Non-pigmented ciliary epithelial cell (primary cell): ENCODE results near the gene ILKAP.

Experiments used
- DNase-seq: peaks from one replicate; pipeline ENCODE4 v3.0.0-alpha.2; 2010; ENCODE audit warnings: low read depth

ILKAP gene

DNA sequence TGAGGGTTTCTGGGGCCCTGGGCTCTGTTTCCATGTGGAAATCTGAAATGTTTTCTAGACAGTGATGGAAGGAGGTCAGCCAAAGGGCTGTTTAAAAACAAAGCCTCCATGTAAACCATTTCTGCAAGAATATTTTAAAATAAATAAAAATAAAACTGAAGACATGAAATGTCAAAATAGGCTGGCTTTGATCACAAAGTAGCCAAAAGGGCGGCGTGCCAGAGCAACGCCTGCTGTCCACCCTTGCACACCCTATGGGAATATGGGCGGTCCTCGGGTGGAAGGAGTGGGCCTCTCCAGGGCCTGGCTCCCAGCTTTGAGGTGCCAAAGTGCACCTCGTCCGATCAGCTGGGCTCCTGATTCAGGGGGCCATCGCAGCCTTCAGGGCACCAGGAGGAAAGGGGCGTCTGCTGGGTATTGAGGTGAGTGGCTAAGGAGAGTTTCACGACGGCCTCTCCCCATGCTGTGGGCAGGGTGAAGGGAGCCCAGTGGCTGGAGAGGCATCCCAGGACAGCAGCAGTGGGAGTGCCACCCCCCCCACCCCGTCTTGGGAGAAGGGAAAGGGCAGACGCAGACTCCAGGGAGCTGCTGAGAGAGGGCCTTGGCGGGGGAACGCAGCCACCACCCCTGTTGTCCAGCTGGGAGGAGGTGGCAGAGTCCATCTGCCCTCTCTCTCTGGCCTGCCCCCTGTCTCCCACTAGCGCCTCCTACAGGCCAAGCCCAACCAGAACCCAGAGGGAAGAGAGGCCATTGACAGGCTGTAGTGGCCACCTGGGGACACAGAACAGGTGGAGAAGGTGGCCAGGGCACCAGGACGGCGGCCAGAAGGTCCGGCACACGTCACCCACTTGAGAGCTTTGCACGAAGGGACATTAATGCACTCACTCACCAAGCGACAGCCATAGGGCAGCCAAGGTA is 50.5 kb downstream of the ILKAP start:
- no peak for DNase-seq

DNA sequence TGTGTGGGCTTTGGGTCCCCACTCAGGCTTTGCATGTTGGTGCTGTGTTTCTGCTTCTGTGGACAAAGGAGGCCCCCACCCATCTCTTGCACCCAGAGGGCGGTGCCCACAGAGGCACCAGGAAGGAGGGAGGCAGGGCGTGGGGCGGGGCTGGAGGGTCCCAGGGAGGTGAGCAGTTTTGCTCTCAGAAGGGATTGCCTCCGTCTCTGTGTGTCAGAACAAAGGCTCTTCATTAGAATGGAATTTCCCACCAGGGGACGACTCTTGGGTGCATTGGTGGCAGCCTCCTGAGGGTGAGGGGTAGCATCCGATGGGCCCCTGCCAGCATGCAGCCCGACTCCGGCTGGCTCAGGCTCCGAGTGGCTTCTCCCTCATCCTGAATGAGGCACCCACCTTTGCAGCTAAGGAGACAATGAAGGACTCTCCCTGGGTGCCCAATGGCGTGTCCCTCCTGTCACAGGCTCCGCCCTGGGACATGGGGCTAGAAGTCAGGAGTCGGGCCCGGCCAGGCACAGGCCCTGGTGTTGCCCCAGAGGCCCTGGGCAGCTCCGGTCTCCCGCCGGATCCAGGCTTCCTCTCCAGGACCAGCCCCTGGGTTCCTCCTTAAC is 51.8 kb downstream of the ILKAP start:
- no peak for DNase-seq

GRCh38 chr2:238151205-238151604 is 52.3 kb downstream of the ILKAP start:
- DNase-seq: no peak

DNA sequence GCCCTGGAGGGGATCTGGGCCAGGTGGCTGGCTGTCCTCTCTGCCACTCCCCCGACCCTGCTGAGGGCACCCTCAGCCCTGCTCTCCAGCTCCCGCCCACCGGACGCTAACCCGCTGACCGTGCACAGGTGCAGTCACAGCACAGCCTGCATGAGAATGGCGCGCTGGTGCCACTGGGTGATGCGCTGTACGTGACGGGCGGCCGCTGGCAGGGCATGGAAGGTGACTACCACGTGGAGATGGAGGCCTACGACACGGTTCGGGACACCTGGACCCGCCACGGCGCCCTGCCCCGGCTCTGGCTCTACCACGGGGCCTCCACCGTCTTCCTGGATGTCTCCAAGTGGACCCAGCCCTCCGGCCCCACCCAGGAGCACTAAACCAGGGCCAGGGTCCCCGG is 52.8 kb downstream of the ILKAP start:
- DNase-seq: no peak

DNA sequence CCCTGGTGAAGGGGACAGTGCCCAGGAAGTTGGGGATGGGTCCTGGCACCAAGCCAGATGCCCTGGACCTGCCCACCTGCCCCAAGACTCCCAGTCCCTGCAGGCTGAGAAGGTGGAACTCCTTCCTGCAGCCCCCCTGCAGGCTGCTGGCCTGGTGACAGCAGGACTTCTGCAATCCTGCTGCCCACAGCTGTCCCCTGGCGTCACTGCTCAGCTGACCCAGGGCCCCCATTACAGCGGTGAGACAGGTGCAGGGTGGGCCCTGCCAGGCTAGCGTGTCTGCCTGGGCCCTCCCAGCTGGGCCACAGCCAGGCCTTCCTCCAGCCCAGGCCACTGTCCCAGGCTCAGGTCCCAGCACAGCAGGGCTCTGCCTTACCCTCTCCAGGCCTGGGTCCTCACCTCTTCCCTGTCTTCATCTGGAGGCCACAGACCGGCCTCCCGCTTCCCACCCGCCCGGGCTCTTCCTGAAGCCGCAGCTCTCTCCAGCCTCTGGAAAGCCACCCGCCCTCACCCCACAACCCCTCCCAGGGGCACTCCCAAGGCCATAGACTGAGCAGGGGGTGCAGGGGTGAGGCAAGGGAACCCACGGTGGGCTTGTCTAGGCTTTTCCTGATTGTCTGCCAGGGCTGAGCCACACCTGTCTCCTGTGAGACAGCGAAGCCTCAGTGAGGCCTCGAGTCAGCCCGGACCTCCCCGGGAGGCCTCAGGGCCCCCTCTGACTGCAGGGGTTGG is 53.5 kb downstream of the ILKAP start:
- DNase-seq: no peak

- no peak for DNase-seq
Observed at GRCh38 chr2:238148981-238149380, 54.5 kb downstream of the ILKAP start.

DNA sequence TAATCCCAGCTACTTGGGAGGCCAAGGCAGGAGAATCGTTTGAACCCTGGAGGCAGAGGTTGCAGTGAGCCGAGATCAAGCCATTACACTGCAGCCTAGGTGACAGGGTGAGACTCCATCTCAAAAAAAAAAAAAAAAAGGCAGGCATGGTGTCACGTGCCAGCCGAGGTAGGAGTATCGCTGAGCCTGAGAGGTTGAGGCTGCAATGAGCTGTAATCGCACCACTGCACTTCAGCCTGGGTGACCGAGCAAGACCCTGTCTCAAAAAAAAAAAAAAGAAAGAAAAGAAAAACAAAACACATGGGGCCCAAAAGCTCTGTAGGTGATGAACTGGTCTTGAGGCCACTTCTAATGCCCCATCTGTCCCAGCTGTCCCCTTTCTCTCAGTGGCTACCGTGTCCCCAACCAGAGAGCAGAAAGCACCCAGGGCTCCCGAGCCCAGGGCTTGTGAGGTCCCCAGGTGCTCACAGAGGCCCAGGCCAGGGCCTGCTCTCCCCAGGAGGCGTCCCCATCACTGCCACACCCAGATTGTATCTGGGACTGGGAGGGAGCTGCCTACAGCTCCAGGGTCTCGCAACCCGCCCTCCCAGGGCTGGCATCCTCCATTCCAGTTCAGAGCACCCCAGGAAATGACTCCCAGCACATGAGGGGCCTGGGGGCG is 56.5 kb downstream of the ILKAP start:
- no peak for DNase-seq

DNA sequence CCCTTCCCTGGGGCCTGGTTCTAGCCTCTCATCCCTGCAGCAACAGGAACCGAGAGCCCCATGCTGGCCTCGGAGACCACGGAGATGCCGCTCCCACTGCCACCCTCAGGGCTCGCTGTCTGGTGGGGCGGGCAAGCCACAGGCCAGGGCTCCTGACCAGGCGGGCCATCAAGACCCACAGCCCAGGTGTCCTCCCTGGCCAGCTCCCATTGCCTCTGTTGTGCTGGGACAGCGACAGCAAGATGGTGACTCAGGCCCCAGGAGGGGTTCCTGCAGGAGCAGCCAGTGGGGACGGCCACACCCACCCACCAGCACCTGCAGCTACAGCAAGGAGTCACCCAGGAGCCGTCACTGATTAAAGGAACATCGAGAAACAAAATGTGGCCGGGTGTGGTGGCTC is 57.6 kb downstream of the ILKAP start:
- no peak for DNase-seq

DNA sequence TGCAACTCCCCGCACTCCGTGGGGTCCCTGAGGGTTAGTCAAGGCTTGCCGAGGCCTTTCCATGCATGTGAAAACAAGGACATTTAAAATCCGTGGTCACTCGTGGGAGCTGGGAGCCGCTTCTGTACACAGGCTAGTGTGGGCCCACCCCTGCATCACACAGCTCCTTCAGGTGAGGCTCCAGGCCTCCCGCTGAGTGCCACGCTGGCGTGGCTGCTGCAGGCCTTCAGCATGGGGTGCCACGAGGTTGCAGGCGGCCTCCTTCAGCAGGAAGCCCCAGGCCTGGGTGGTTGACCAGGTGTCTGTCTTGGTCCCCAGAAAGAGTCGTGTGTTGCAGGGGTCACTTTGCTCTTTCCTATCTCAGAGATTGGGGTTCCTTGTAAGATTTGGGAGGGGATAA is 58.4 kb downstream of the ILKAP start:
- DNase-seq: no peak

DNA sequence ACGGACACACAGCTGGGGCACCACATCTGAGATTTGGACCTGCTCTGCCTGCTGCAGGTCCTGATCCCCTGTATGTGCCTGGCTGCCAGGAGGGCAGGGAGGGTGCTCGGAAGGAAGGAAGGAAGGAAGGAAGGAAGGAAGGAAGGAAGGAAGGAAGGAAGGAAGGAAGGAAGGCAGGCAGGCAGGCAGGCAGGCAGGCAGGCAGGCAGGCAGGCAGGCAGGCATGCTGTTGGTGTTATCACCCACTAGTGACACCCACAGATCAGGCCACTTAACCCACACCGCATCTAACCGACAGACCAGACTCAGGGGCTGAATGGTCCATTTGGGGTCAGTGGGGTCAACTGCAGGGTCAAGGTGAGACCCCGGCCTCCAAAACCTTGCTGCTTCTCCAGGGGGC is 59.2 kb downstream of the ILKAP start:
- DNase-seq: no peak

GRCh38 chr2:238143239-238143951 is 60.1 kb downstream of the ILKAP start:
- DNase-seq: no peak

DNA sequence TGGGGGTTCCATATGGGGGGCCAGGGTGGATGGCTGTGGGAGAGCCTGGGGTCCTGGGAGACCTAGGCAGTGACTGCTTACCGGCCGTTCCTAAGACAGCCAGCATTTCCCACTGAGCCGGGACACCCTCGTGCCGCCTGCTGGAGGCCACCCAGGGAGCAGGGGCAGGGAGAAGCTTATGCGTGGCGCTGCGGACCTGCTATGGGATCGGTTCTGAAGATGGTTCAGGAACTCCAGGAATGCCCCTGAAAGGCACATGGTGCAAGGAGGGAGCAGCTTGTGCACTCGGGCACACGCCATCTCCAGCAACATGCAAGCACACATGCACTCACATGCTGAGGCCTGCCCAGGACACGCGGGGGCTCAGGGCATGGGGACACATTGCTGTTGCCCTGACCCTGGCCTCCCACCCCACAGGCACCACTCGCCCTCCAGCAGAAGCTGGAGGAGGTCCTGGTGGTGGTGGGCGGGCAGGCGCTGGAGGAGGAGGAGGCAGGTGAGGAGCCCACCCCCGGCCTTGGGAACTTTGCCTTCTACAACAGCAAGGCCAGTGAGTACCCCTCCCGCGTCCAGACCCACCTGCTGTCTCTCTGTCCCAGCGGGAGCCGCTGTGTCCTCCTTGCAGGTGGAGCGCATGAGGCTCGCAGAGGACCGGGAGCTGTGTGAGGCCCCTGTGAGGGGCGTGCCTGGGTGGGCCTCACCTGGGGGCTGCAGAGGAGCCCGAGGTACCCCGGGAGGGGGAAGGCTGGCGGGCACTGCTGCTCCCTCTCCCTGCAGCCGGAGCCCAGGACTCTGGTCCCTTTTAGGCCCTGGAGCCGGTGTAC is 60.9 kb downstream of the ILKAP start:
- no peak for DNase-seq

GRCh38 chr2:238141541-238142318 is 61.8 kb downstream of the ILKAP start:
- DNase-seq: no peak

GRCh38 chr2:238140721-238141540 is 62.6 kb downstream of the ILKAP start:
- DNase-seq: no peak

DNA sequence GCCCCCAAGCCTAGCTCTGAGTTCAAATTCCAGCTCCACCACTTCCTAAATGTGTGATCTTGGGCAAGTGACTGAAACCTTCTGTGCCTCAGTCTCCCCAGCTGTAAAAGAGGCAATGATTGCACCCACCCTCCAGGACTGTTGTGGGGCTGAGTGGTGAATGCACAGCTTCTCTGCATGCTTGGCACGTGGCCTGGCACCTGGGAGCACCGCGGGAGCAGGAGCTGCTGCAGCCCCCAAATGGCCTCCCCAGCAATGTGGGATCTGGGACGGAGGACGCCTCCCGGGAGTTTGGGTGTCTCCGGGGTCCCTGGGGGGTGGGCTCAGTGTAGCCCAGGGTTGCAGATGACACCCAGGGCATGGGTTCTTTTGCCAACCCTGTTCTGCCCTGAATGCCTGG is 63.5 kb downstream of the ILKAP start:
- no peak for DNase-seq

DNA sequence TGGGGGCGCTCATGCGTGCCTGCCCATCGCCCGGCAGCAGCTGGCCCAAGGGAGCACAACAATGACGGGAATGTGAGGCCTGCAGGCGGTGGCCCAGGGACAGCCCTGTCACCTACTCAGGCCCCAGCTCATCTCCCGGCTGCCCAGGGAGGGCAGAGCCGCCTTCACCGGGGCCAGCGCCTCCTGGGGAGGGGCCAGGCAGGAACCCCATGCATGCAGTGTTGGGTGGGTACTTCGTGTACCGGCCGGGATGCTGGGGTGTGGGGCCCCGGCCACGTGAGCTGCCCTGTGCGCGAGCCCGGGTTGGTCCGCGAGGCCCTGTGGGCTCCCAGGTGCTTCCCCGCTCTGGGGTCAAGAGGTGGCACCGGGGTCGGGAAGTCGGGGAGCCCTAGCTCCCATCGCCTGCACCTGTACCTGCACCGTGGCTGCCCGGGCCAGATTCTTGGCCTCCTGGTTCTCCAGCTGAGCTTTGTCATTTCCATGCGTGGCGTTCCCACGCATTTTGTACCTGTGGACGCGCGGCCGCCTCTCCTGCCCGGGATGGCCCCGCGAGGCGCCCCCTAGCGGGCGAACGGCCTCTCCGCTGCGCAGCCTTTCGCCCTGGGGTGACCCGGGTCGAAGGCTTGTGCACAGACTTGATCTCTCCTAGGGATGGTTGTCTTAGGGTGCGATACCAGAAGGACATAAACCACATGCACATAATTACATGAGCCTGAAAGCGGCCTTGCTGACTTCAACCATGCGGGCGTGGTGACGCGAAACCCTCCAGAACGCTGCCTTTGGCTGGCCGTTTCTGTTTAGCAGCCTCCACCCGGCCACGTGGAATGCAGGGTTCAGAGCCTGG is 64.1 kb downstream of the ILKAP start:
- no peak for DNase-seq

DNA sequence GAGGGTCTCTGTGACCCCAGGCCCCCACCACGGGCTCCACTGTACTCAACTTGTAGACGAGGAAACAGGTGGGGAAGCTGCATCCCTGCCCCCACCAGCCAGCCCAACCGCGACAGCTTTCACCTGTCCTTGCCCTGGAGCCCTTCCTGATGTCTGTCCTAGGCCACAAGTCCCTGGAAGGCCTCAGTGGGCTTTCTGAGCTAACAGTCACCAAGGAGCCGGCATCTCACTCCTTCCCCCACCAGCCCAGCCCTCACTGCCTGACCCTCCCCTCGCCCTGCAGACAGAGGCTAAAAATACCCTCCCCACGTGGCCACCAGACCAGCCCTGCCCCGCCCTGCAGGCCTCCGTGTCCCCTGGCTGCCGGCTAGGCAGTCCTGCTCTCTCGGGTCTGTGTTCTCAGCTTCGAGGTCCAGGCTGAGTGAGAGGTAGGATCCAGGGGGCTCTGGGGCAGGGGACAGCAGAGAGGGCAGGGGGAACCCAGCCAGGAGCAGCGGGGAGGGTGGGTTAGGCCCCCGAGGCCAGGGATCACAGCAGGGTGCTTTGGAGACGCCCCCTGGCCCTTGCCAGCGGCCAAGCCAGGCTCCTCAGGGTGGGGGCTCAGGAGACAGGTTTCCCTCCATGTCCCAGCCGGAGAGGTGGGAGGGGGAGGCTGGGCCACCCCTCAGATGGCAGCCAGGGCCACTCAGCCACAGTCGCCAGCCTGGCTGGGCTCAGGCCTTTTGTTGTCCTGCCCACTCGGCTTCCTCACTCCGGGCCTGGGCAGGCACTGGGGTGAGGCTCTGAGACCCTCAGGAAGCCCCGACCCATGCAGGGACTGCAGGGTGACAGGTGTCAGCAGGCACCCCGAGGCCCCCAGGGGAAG is 64.9 kb downstream of the ILKAP start, which contains the start of gene KLHL30:
KLHL30 (plus strand) TSS at position 338 of the 865 bp plus-strand sequence. CDS start 2,087 bp downstream, outside the sequence.
- DNase-seq: no peak
